OCI-LY7 (cell line): ENCODE measurements around the gene SIAE. TPM values are rescaled to one million over a fixed set of nuclear protein-coding genes. Genes with fewer than 3 reads are reported as not detected.

Experiments used
- BruUV-seq: library from RNA; stranded (reverse); fragments of 400-500 nt; replicated peaks from 2 replicates; lab custom pipeline; 2021; lab: Mats Ljungman, UMichigan
- CTCF ChIA-PET: fragments of 300-600 bp; sonication (Branson Sonifier 250); formaldehyde crosslinking; loops from one replicate; lab custom pipeline; 2022; ENCODE audit warnings: antibody characterized with exemption; ENCODE audit not compliant: unreplicated experiment; lab: Charles Lee
- POLR2A ChIA-PET: fragments of 300-600 bp; sonication (Branson Sonifier 250); formaldehyde crosslinking; loops from one replicate; lab custom pipeline; 2022; ENCODE audit warnings: antibody characterized with exemption; lab: Charles Lee
- DNase-seq: peaks from one replicate; pipeline ENCODE4 v3.0.0-alpha.2; 2015; ENCODE audit warnings: low spot score
- H2AFZ ChIP-seq: fragments of 200-600 bp; sonication (generic), shearing (Covaris generic); 2 replicates; pipeline ENCODE4 v1.6.1; 2014; ENCODE audit warnings: mild to moderate bottlenecking, antibody characterized with exemption, low read length, moderate library complexity
- H3K27ac ChIP-seq: fragments of 200-600 bp; sonication (generic); 2 replicates; pipeline ENCODE4 v1.5.1; 2014; ENCODE audit warnings: mixed run types, low read depth, mild to moderate bottlenecking, moderate library complexity, low read length, inconsistent platforms; ENCODE audit not compliant: poor library complexity, severe bottlenecking
- H3K36me3 ChIP-seq: fragments of 200-600 bp; sonication (generic); 2 replicates; pipeline ENCODE4 v1.6.1; 2014; ENCODE audit warnings: mild to moderate bottlenecking, antibody characterized with exemption, low read length, moderate library complexity, mixed read lengths; ENCODE audit not compliant: insufficient read depth
- H3K4me1 ChIP-seq: fragments of 200-600 bp; sonication (generic); 2 replicates; pipeline ENCODE4 v1.5.1; 2014; ENCODE audit warnings: mild to moderate bottlenecking, low read length; ENCODE audit not compliant: insufficient read depth, poor library complexity, severe bottlenecking
- H3K4me2 ChIP-seq: fragments of 200-600 bp; sonication (generic); 2 replicates; pipeline ENCODE4 v1.6.1; 2014; ENCODE audit warnings: mild to moderate bottlenecking, low read length
- H3K4me3 ChIP-seq: fragments of 200-600 bp; sonication (generic); 2 replicates; pipeline ENCODE4 v1.5.1; 2014; ENCODE audit warnings: mild to moderate bottlenecking, low read depth, low read length; ENCODE audit not compliant: poor library complexity, severe bottlenecking
- H3K79me2 ChIP-seq: fragments of 200-600 bp; sonication (generic); 2 replicates; pipeline ENCODE4 v1.6.1; 2016; ENCODE audit warnings: low read depth, mild to moderate bottlenecking, low read length, moderate library complexity, mixed read lengths; ENCODE audit not compliant: insufficient read depth
- H3K9me2 ChIP-seq: fragments of 200-600 bp; sonication (generic); 2 replicates; pipeline ENCODE4 v1.6.1; 2016; ENCODE audit warnings: mild to moderate bottlenecking, low read length, mixed read lengths; ENCODE audit not compliant: insufficient read depth
- H3K9me3 ChIP-seq: fragments of 200-600 bp; sonication (generic); 2 replicates; pipeline ENCODE4 v1.6.1; 2014; ENCODE audit warnings: mild to moderate bottlenecking, mixed run types, low read length, mixed read lengths
- H4K20me1 ChIP-seq: fragments of 200-600 bp; sonication (generic); 2 replicates; pipeline ENCODE4 v1.6.1; 2014; ENCODE audit warnings: mild to moderate bottlenecking, antibody characterized with exemption, low read length, moderate library complexity, mixed read lengths; ENCODE audit not compliant: insufficient read depth
- CTCF ChIP-seq: fragments of 200-600 bp; sonication (generic); conservative IDR thresholded peaks from 2 replicates; pipeline ENCODE4 v1.5.1; 2014; ENCODE audit warnings: mild to moderate bottlenecking, antibody characterized with exemption, low read length, moderate library complexity, mixed read lengths
- EZH2phosphoT487 ChIP-seq: fragments of 200-600 bp; sonication (generic); IDR thresholded peaks from 2 replicates; pipeline ENCODE4 v1.6.1; 2018; ENCODE audit warnings: low read depth, borderline replicate concordance, mild to moderate bottlenecking, mixed run types, antibody characterized with exemption, low read length, moderate library complexity, mixed read lengths
- intact Hi-C: fragments of 100-400 bp; cut with micrococcal nuclease; formaldehyde crosslinking; loops from one replicate; pipeline ENCODE4 v1.10.0; 2022; ENCODE audit not compliant: unreplicated experiment
- total RNA-seq, 2 experiments: library from RNA; depleted of rRNA in 1 of 2; stranded (reverse); fragments of >200 nt in 1 of 2; shearing (Covaris generic) in 1 of 2; gene quantifications; 2 replicates each; pipeline ENCODE4 v1.2.3, GENCODE V29; 2014 to 2022

Gene SIAE
- total RNA-seq, 2 experiments from 2014 or later = 2.6 to 8.6 TPM

GRCh38 chr11:124648610-124649009 lies 24.9 kb downstream of the SIAE start:
- intact Hi-C loops = no loop called here
- H3K9me3 ChIP-seq = no peaks in the 10 kb centered on the region
- H3K9me2 ChIP-seq = no peaks in the 10 kb centered on the region
- H3K36me3 ChIP-seq = no peaks in the 10 kb centered on the region
- no peak overlapping the region for H3K4me2 ChIP-seq
- no peak overlapping the region for H2AFZ ChIP-seq
- DNase-seq = no peak
- no TSS peak for BruUV-seq
- H3K79me2 ChIP-seq = no peaks in the 10 kb centered on the region
- POLR2A ChIA-PET = interaction anchor here (0.7 to 1.2 kb wide), 4 partner anchors 60 to 463 kb away, joined by 3 to 6 read pairs (median 3); partner anchors contain the start of gene TMEM218
- peaks cover 8% of the 10 kb centered on the region for H3K4me1 ChIP-seq
- CTCF ChIA-PET = no interaction called here
- no peak overlapping the region for H3K27ac ChIP-seq
- H3K4me3 ChIP-seq = no peak overlapping the region
- TF ChIP-seq CTCF = no peak
- TF ChIP-seq EZH2phosphoT487 = no peak
- H4K20me1 ChIP-seq = no peaks in the 10 kb centered on the region

DNA sequence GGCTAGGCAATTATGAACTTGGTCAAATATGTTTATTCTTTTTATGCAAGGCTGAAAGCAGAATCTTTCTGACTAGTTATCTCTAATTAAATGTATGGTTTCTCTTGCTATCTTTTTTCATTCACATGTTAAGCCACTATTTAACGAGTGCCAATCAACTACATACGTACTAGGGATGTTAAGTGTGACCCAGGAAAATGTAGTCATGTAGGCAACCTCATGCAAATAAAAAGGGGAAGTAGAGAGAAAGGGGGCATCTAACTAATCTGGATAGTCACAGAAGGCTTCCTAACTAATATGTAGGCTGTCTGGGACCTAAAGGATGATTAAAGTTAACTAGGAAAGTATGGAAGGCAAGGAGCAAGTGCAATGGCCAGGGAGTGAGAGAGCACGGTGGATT lies 27.4 kb downstream of the SIAE start:
- H3K9me3 ChIP-seq = no peaks in the 10 kb centered on the region
- H3K79me2 ChIP-seq = no peaks in the 10 kb centered on the region
- H3K36me3 ChIP-seq = no peaks in the 10 kb centered on the region
- peak overlapping the region; percentile 8; the same call in 1 of the 2 replicates for H3K4me2 ChIP-seq
- ChIA-PET CTCF (no interaction called here), POLR2A (interaction anchor here (0.8 to 1.2 kb wide), 2 partner anchors 16 to 21 kb away, joined by 4 to 6 read pairs; no protein-coding TSS in a partner anchor)
- H3K4me1 ChIP-seq = peaks cover 8% of the 10 kb centered on the region
- H2AFZ ChIP-seq = no peak overlapping the region; the same call in 1 of the 2 replicates
- H4K20me1 ChIP-seq = no peaks in the 10 kb centered on the region
- H3K27ac ChIP-seq = no peak overlapping the region
- TF ChIP-seq CTCF = no peak
- TF ChIP-seq EZH2phosphoT487 = no peak
- no TSS peak for BruUV-seq
- peak; percentile 32 for DNase-seq
- intact Hi-C loops = no loop called here
- no peak overlapping the region for H3K4me3 ChIP-seq
- no peaks in the 10 kb centered on the region for H3K9me2 ChIP-seq
